Sigmoid colon (tissue), 7 donors: ENCODE results near the gene HNRNPA0. TPM values are rescaled to one million over a fixed set of nuclear protein-coding genes. Genes with fewer than 3 reads are reported as not detected.

Experiments
- DNase-seq: peaks from one replicate; pipeline ENCODE4 v3.0.0-alpha.2; 2019
- H3K27ac ChIP-seq, 4 donors: fragments of 200-600 bp; sonication (generic); one replicate each; pipeline ENCODE4 v1.5.1; 2016 to 2019; ENCODE audit warnings: mild to moderate bottlenecking in 1 of 4
- H3K27me3 ChIP-seq, 3 donors: fragments of 200-600 bp; sonication (generic); one replicate each; pipeline ENCODE4 v1.5.1; 2019; ENCODE audit warnings: mild to moderate bottlenecking in 1 of 3
- H3K36me3 ChIP-seq, 4 donors: fragments of 200-600 bp; sonication (generic); one replicate each; pipeline ENCODE4 v1.5.1; 2016 to 2019
- H3K4me1 ChIP-seq, 4 donors: fragments of 200-600 bp; sonication (generic); one replicate each; pipeline ENCODE4 v1.5.1; 2017 to 2019
- H3K4me3 ChIP-seq, 4 donors: fragments of 200-600 bp; sonication (generic); one replicate each; pipeline ENCODE4 v1.5.1; 2017 to 2019; ENCODE audit warnings: mild to moderate bottlenecking in 2 of 4, moderate library complexity in 1 of 4
- H3K9me3 ChIP-seq, 4 donors: fragments of 200-600 bp in 3 of 4; sonication (generic) in 3 of 4; one replicate each; pipeline versions ENCODE4 v1.5.1 to v1.6.1; 2013 to 2019
- CTCF ChIP-seq, 4 experiments: fragments of 450-650 bp in 3 of 4; fragments of 200-600 bp in 1 of 4; IDR thresholded peaks; one replicate each; pipeline ENCODE4 v1.5.1; 2016 to 2019; ENCODE audit warnings: antibody characterized with exemption in 4 of 4, mild to moderate bottlenecking in 3 of 4, moderate library complexity in 2 of 4
- EP300 ChIP-seq, 4 donors: sonication (generic); formaldehyde crosslinking; IDR thresholded peaks; one replicate each; pipeline ENCODE4 v1.6.1; 2017; ENCODE audit warnings: antibody characterized with exemption in 4 of 4
- POLR2A ChIP-seq, 2 donors: fragments of 450-650 bp; IDR thresholded peaks; one replicate each; pipeline ENCODE4 v1.6.1; 2016; ENCODE audit warnings: antibody characterized with exemption in 2 of 2, mild to moderate bottlenecking in 2 of 2, moderate library complexity in 2 of 2
- POLR2AphosphoS5 ChIP-seq, 4 donors: sonication (generic); formaldehyde crosslinking; IDR thresholded peaks; one replicate each; pipeline ENCODE4 v1.6.1; 2017; ENCODE audit warnings: antibody characterized with exemption in 4 of 4
- WGBS, 2 donors: extraction: QIAGEN DNeasy Blood & Tissue Kit; methylation state at CpG; one replicate each; pipeline ENCODE4 v1.1.7; 2013; 5-methylcytosine and 5-hydroxymethylcytosine counted together
- intact Hi-C: fragments of 100-400 bp; cut with DNase I; formaldehyde crosslinking; loops from one replicate; pipeline ENCODE4 v1.15.1; 2023
- polyA plus RNA-seq, 3 donors: library from polyadenylated mRNA; stranded (reverse); fragments of 200-250 nt; gene quantifications; one replicate each; pipeline ENCODE4 v1.2.3, GENCODE V29; 2013
- total RNA-seq, 4 donors: library from RNA; depleted of rRNA; stranded (reverse); fragments of >200 nt; gene quantifications; one replicate each; pipeline ENCODE4 v1.1.0, GENCODE V29; 2016
- donor health status: healthy with polysubstance abuse.
- donor health status: Bipolar disorder and iron deficiency.
- donor health status: healthy.

Gene HNRNPA0
- total and polyA plus RNA-seq, 7 donors = 10.0 to 34.0 (median 12.2) TPM

GRCh38 chr5:137699336-137700281 lies 54.6 kb downstream of the HNRNPA0 start:
- Histone ChIP-seq H3K36me3 (no peaks in the 10 kb centered on the region), H3K4me1 (peaks cover 0 to 7% (median 0%) of the 10 kb centered on the region in 4 donors), H3K9me3 (no peaks in the 10 kb centered on the region), H3K27me3 (no peaks in the 10 kb centered on the region), H3K4me3 (no peak overlapping the region), H3K27ac (no peak overlapping the region)
- no peak for DNase-seq
- WGBS, 2 donors = 72 to 79% methylated on average over 9 of the region's 9 CpGs
- no peak for TF ChIP-seq POLR2AphosphoS5 (IDR thresholded peaks at IDR 0.05)
- TF ChIP-seq EP300 (IDR thresholded peaks at IDR 0.05) = no peak
- TF ChIP-seq CTCF (IDR thresholded peaks at IDR 0.05) = no peak
- no peak for TF ChIP-seq POLR2A (IDR thresholded peaks at IDR 0.05)
- intact Hi-C loops = no loop called here

GRCh38 chr5:137696481-137696880 lies 57.7 kb downstream of the HNRNPA0 start:
- 23 to 25% methylated on average over 1 of the region's 1 CpG for WGBS, 2 donors
- H3K27me3 ChIP-seq = no peaks in the 10 kb centered on the region
- no peak overlapping the region for H3K27ac ChIP-seq
- TF ChIP-seq POLR2AphosphoS5 (IDR thresholded peaks at IDR 0.05) (no peak), POLR2A (IDR thresholded peaks at IDR 0.05) (no peak), CTCF (IDR thresholded peaks at IDR 0.05) (no peak), EP300 (IDR thresholded peaks at IDR 0.05) (no peak)
- no peaks in the 10 kb centered on the region for H3K9me3 ChIP-seq
- H3K4me1 ChIP-seq = peaks cover 0 to 12% (median 0%) of the 10 kb centered on the region in 4 donors
- intact Hi-C loops = no loop called here
- no peaks in the 10 kb centered on the region for H3K36me3 ChIP-seq
- H3K4me3 ChIP-seq = no peak overlapping the region
- DNase-seq = no peak

GRCh38 chr5:137695651-137696428 lies 58.3 kb downstream of the HNRNPA0 start:
- Histone ChIP-seq H3K4me3 (no peak overlapping the region), H3K27me3 (no peaks in the 10 kb centered on the region), H3K27ac (peak overlapping the region in 1 of 4 donors; percentile 43), H3K4me1 (peaks cover 0 to 12% (median 0%) of the 10 kb centered on the region in 4 donors), H3K36me3 (no peaks in the 10 kb centered on the region), H3K9me3 (no peaks in the 10 kb centered on the region)
- DNase-seq = no peak
- WGBS, 2 donors = 59 to 89% methylated on average over 4 of the region's 4 CpGs
- intact Hi-C loops = no loop called here
- TF ChIP-seq POLR2A (IDR thresholded peaks at IDR 0.05) (no peak), POLR2AphosphoS5 (IDR thresholded peaks at IDR 0.05) (no peak), CTCF (IDR thresholded peaks at IDR 0.05) (no peak), EP300 (IDR thresholded peaks at IDR 0.05) (no peak)

Other genes starting within 250 kb of the HNRNPA0 start
- gene KLHL3, start 18.3 kb downstream of the HNRNPA0 start, total RNA-seq = 1 to 10 TPM; 2.7 to 5.5 (median 4.1) TPM
- 1 to 10 TPM in 1 of 3 donors, under 1 TPM in 1, not detected in 1; 0.23 to 3.0 TPM for gene KLHL3, start 18.3 kb downstream of the HNRNPA0 start, polyA plus RNA-seq
- gene MYOT, start 113.5 kb upstream of the HNRNPA0 start, total RNA-seq = 10 to 100 TPM; 20.7 to 40.0 (median 27.3) TPM
- gene MYOT, start 113.5 kb upstream of the HNRNPA0 start, polyA plus RNA-seq = 1 to 10 TPM; 3.2 to 6.6 (median 5.8) TPM
- under 1 TPM in 1 of 4 donors, not detected in 3; 0.36 TPM for gene PKD2L2, start 135.1 kb upstream of the HNRNPA0 start, total RNA-seq
- gene PKD2L2, start 135.1 kb upstream of the HNRNPA0 start, polyA plus RNA-seq = under 1 TPM in 1 of 3 donors, not detected in 2; 0.07 TPM